CD14-positive monocyte (primary cell): Measurements from ENCODE around the gene CHD3. TPM values are rescaled to one million over a fixed set of nuclear protein-coding genes. Genes with fewer than 3 reads are reported as not detected.
A peak's percentile ranks its signal among the peaks of the same experiment; 100 is the strongest.

ENCODE experiments used
- DNase-seq, 3 donors: peaks; one replicate each; pipeline ENCODE4 v3.0.0-alpha.2; 2011 to 2022
- H2AFZ ChIP-seq: 2 replicates; pipeline ENCODE4 v1.6.0; 2012; ENCODE audit warnings: mild to moderate bottlenecking, low read depth, low read length, inconsistent platforms; ENCODE audit not compliant: insufficient read depth, poor library complexity, severe bottlenecking
- H3K27ac ChIP-seq, 2 donors: 1 replicate in 1 of 2; 2 replicates in 1 of 2; pipeline ENCODE4 v1.5.1; 2012 to 2013; ENCODE audit warnings: low read length in 2 of 2, control low read depth in 1 of 2, inconsistent platforms in 1 of 2, low read depth in 1 of 2, mild to moderate bottlenecking in 1 of 2
- H3K27me3 ChIP-seq, 2 donors: one replicate each; pipeline versions ENCODE4 v1.6.0 to v1.6.1; 2011 to 2013; ENCODE audit warnings: low read length in 2 of 2; ENCODE audit not compliant: control insufficient read depth in 2 of 2, insufficient read depth in 2 of 2
- H3K36me3 ChIP-seq, 2 donors: replicated peaks in 1 of 2; 1 replicate in 1 of 2; 2 replicates in 1 of 2; pipeline versions ENCODE4 v1.5.1 to v1.6.1; 2012 to 2013; ENCODE audit warnings: low read length in 2 of 2, control low read depth in 1 of 2, inconsistent platforms in 1 of 2, mild to moderate bottlenecking in 1 of 2; ENCODE audit not compliant: insufficient read depth in 2 of 2, control insufficient read depth in 1 of 2
- H3K4me1 ChIP-seq, 2 donors: 1 replicate in 1 of 2; 2 replicates in 1 of 2; pipeline versions ENCODE4 v1.5.1 to v1.6.1; 2012 to 2013; ENCODE audit warnings: low read length in 2 of 2, control low read depth in 1 of 2, inconsistent platforms in 1 of 2, mild to moderate bottlenecking in 1 of 2, moderate library complexity in 1 of 2; ENCODE audit not compliant: insufficient read depth in 2 of 2, control insufficient read depth in 1 of 2
- H3K4me2 ChIP-seq: replicated peaks from 2 replicates; pipeline ENCODE3; 2012; ENCODE audit warnings: low read length, moderate library complexity, mild to moderate bottlenecking; ENCODE audit not compliant: poor library complexity, severe bottlenecking; ENCODE audit errors: extremely low read depth
- H3K4me3 ChIP-seq, 3 experiments: fragments of 200-600 bp in 1 of 3; sonication (generic) in 1 of 3; replicated peaks in 1 of 3; 1 replicate in 2 of 3; 2 replicates in 1 of 3; pipeline ENCODE4 v1.5.1; 2011 to 2013; ENCODE audit warnings: low read length in 3 of 3, mild to moderate bottlenecking in 3 of 3, control low read depth in 2 of 3, low read depth in 2 of 3, inconsistent platforms in 1 of 3, moderate library complexity in 1 of 3
- H3K79me2 ChIP-seq: 2 replicates; pipeline ENCODE4 v1.6.0; 2012; ENCODE audit warnings: mild to moderate bottlenecking, control low read depth, inconsistent platforms, low read length, moderate library complexity; ENCODE audit not compliant: insufficient read depth
- H3K9ac ChIP-seq: 2 replicates; pipeline ENCODE4 v1.6.0; 2017; ENCODE audit warnings: low read length, mild to moderate bottlenecking; ENCODE audit not compliant: insufficient read depth, poor library complexity, severe bottlenecking
- H3K9me3 ChIP-seq, 2 donors: replicated peaks in 1 of 2; 1 replicate in 1 of 2; 2 replicates in 1 of 2; pipeline versions ENCODE4 v1.5.1 to v1.6.1; 2012 to 2013; ENCODE audit warnings: low read length in 2 of 2, control low read depth in 1 of 2; ENCODE audit not compliant: control insufficient read depth in 1 of 2, insufficient read depth in 1 of 2
- H4K20me1 ChIP-seq: 2 replicates; pipeline ENCODE4 v1.6.0; 2012; ENCODE audit warnings: mild to moderate bottlenecking, low read length, control low read depth, moderate library complexity; ENCODE audit not compliant: insufficient read depth
- H3K27ac Mint-ChIP-seq, 7 donors: one replicate each; pipeline ENCODE4 v1.8.0; 2020; ENCODE audit warnings: mild to moderate bottlenecking in 7 of 7, mixed read lengths in 7 of 7, moderate library complexity in 6 of 7, inconsistent platforms in 2 of 7
- H3K27me3 Mint-ChIP-seq, 3 donors: one replicate each; pipeline ENCODE4 v1.8.0; 2021 to 2022; ENCODE audit warnings: low read depth in 3 of 3, mild to moderate bottlenecking in 3 of 3, mixed read lengths in 3 of 3, moderate library complexity in 3 of 3, inconsistent platforms in 1 of 3
- H3K36me3 Mint-ChIP-seq, 2 donors: one replicate each; pipeline ENCODE4 v1.8.0; 2020; ENCODE audit warnings: mixed read lengths in 2 of 2, inconsistent platforms in 1 of 2, mild to moderate bottlenecking in 1 of 2
- H3K4me1 Mint-ChIP-seq: one replicate; pipeline ENCODE4 v1.8.0; 2020; ENCODE audit warnings: mild to moderate bottlenecking, mixed read lengths
- H3K4me3 Mint-ChIP-seq, 2 donors: one replicate each; pipeline ENCODE4 v1.8.0; 2020; ENCODE audit warnings: mild to moderate bottlenecking in 2 of 2, mixed read lengths in 2 of 2, moderate library complexity in 1 of 2
- H3K9me3 Mint-ChIP-seq, 7 donors: one replicate each; pipeline ENCODE4 v1.8.0; 2020 to 2022; ENCODE audit warnings: mixed read lengths in 7 of 7, mild to moderate bottlenecking in 6 of 7, moderate library complexity in 6 of 7, inconsistent platforms in 2 of 7
- WGBS: methylation state at CpG from one replicate; pipeline ENCODE4 v1.1.5; 2013; ENCODE audit warnings: missing lambda C conversion rate; ENCODE audit not compliant: insufficient coverage; 5-methylcytosine and 5-hydroxymethylcytosine counted together
- intact Hi-C, 2 donors: fragments of 100-400 bp; cut with micrococcal nuclease; formaldehyde crosslinking; loops; one replicate each; pipeline versions ENCODE4 v1.15.0 to v1.15.1; 2023
- polyA plus RNA-seq, 3 donors: library from polyadenylated mRNA; depleted of rRNA in 1 of 3; unstranded in 2 of 3; stranded (reverse) in 1 of 3; fragments of 300-500 nt in 2 of 3; fragments of >200 nt in 1 of 3; fragmentation: Illumina TruSeq in 2 of 3; gene quantifications; 1 replicate in 2 of 3; 2 replicates in 1 of 3; pipeline ENCODE4 v1.2.3, GENCODE V29; 2012 to 2021
- TF ChIP-seq, protein P1 (sequence below): fragments of 200-600 bp; IDR thresholded peaks from one replicate; pipeline ENCODE4 v1.8.0; 2022; ENCODE audit warnings: antibody characterized with exemption, mild to moderate bottlenecking

The CHD3 gene
- polyA plus RNA-seq, 3 donors = 0.55 to 67.9 (median 0.91) TPM

DNA sequence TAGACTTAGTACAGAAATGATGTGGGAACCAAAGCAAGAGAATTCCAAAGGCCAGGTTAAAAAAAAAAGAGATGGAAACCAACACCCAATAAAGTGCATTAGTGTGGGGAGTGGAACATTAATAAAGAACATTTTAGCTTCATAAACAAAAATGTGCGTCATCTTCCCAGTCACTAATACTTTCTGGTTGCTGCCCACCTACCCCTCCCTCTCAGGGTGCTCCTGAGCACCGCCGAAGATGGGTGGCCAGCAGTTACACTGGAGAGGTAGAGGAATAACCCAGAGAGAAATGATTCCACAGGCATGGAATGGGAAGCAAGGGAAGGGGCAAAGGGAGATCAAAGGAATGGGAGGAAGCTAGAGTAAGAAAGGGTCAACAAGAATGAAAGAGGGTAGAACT lies 6.0 kb upstream of the CHD3 start:
- Mint-ChIP-seq H3K36me3 (peaks cover 0 to 2% of the 10 kb centered on the region in 2 donors), H3K27me3 (no peaks in the 10 kb centered on the region), H3K4me3 (no peak overlapping the region), H3K9me3 (no peaks in the 10 kb centered on the region), H3K27ac (no peak overlapping the region), H3K4me1 (peaks cover 5% of the 10 kb centered on the region)
- peak overlapping the region; percentile 46 for H3K4me2 ChIP-seq
- intact Hi-C loops = no loop called here
- no peak overlapping the region for H3K27ac ChIP-seq
- no peak overlapping the region for H3K9ac ChIP-seq
- H3K27me3 ChIP-seq = no peaks in the 10 kb centered on the region
- H3K4me1 ChIP-seq = peaks cover 56 to 67% of the 10 kb centered on the region in 2 donors
- H3K9me3 ChIP-seq = no peaks in the 10 kb centered on the region
- WGBS = no CpG with 5 or more reads among the region's 3 CpGs
- TF ChIP-seq, protein P1, sequence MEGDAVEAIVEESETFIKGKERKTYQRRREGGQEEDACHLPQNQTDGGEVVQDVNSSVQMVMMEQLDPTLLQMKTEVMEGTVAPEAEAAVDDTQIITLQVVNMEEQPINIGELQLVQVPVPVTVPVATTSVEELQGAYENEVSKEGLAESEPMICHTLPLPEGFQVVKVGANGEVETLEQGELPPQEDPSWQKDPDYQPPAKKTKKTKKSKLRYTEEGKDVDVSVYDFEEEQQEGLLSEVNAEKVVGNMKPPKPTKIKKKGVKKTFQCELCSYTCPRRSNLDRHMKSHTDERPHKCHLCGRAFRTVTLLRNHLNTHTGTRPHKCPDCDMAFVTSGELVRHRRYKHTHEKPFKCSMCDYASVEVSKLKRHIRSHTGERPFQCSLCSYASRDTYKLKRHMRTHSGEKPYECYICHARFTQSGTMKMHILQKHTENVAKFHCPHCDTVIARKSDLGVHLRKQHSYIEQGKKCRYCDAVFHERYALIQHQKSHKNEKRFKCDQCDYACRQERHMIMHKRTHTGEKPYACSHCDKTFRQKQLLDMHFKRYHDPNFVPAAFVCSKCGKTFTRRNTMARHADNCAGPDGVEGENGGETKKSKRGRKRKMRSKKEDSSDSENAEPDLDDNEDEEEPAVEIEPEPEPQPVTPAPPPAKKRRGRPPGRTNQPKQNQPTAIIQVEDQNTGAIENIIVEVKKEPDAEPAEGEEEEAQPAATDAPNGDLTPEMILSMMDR = no peak
- H3K36me3 ChIP-seq = no peaks in the 10 kb centered on the region
- H2AFZ ChIP-seq = no peak overlapping the region
- H3K79me2 ChIP-seq = peaks cover 61% of the 10 kb centered on the region
- no peaks in the 10 kb centered on the region for H4K20me1 ChIP-seq
- H3K4me3 ChIP-seq = peak overlapping the region in 1 of 3 experiments; percentile 8
- DNase-seq = no peak

DNA sequence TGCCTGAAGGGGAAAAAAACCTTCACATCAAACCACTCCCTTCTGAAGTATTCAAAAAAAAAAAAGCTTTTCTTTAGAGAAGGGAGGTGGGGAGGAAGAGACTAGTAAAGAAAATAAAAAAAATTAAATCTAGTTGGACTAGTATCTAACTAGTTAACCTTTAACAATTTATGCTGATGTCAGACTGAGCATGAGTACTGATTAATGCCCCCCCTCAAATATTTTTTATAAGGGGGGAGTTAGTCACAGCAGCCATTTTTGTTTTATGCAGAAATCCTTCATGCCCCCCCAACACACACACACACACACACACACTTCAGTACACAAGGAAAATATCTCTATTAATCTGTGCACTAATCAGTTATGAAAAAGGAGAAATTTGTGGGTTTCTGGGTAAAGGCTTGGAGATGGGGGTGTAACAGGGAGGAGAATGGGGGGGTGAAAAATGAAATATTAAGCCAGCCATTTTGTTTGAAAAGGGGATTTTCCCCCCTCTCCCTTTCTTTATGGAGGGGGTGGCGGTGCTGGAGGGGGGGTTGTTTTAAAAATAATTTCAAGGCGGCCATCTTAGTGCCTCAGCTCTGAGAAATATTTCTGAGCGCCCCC lies 4.7 kb upstream of the CHD3 start:
- peak overlapping the region in 5 of 7 donors; percentile 22 to 83 (median 63) for H3K27ac Mint-ChIP-seq
- H3K4me3 Mint-ChIP-seq = peak overlapping the region; percentile 9 to 65
- H3K9ac ChIP-seq = no peak overlapping the region
- H3K27me3 Mint-ChIP-seq = no peaks in the 10 kb centered on the region
- H3K9me3 Mint-ChIP-seq = no peaks in the 10 kb centered on the region
- WGBS = no CpG with 5 or more reads among the region's 3 CpGs
- no peaks in the 10 kb centered on the region for H3K36me3 Mint-ChIP-seq
- H3K36me3 ChIP-seq = no peaks in the 10 kb centered on the region
- H3K4me1 Mint-ChIP-seq = peaks cover 5% of the 10 kb centered on the region
- intact Hi-C loops = no loop called here
- TF ChIP-seq, protein P1 = no peak
- no peaks in the 10 kb centered on the region for H3K27me3 ChIP-seq
- H3K4me2 ChIP-seq = peak overlapping the region; percentile 56
- H4K20me1 ChIP-seq = peaks cover 6% of the 10 kb centered on the region
- peaks cover 66 to 78% of the 10 kb centered on the region in 2 donors for H3K4me1 ChIP-seq
- DNase-seq = peak in 2 of 3 donors; percentile 23 to 44
- no peak overlapping the region for H3K27ac ChIP-seq
- H3K79me2 ChIP-seq = peaks cover 66% of the 10 kb centered on the region
- H2AFZ ChIP-seq = peak overlapping the region; percentile 38
- H3K4me3 ChIP-seq = peak overlapping the region; percentile 5 to 58 (median 14)
- no peaks in the 10 kb centered on the region for H3K9me3 ChIP-seq
